Hepatocyte (in vitro differentiated cells): ENCODE data around the gene C1GALT1C1L. TPM values are rescaled to one million over a fixed set of nuclear protein-coding genes. Genes with fewer than 3 reads are reported as not detected.

Experiments
- DNase-seq: peaks from one replicate; pipeline ENCODE4 v3.0.0-alpha.2; 2016; ENCODE audit warnings: low spot score
- H2AFZ ChIP-seq: fragments of 200-600 bp; sonication (generic); 2 replicates; pipeline ENCODE4 v1.6.0; 2016; ENCODE audit warnings: antibody characterized with exemption, mild to moderate bottlenecking
- H3K27ac ChIP-seq: fragments of 200-600 bp; sonication (generic); 2 replicates; pipeline ENCODE4 v1.5.1; 2016; ENCODE audit warnings: mild to moderate bottlenecking
- H3K27me3 ChIP-seq: fragments of 200-600 bp; sonication (generic); 2 replicates; pipeline ENCODE4 v1.6.1; 2016
- H3K36me3 ChIP-seq: fragments of 200-600 bp; sonication (generic); replicated peaks from 2 replicates; pipeline ENCODE4 v1.5.1; 2016; ENCODE audit warnings: low read depth; ENCODE audit not compliant: insufficient read depth
- H3K4me1 ChIP-seq: fragments of 200-600 bp; sonication (generic); 2 replicates; pipeline ENCODE4 v1.5.1; 2016; ENCODE audit warnings: mild to moderate bottlenecking, moderate library complexity; ENCODE audit not compliant: insufficient read depth
- H3K4me2 ChIP-seq: fragments of 200-600 bp; sonication (generic); 2 replicates; pipeline ENCODE4 v1.6.0; 2016
- H3K4me3 ChIP-seq: fragments of 200-600 bp; sonication (generic); 2 replicates; pipeline ENCODE4 v1.5.1; 2016; ENCODE audit warnings: mild to moderate bottlenecking
- H3K79me2 ChIP-seq: fragments of 200-600 bp; sonication (generic); 2 replicates; pipeline ENCODE4 v1.6.0; 2017; ENCODE audit warnings: mild to moderate bottlenecking
- H3K9me2 ChIP-seq: fragments of 200-600 bp; sonication (generic); replicated peaks from 2 replicates; pipeline ENCODE4 v1.6.0; 2017; ENCODE audit warnings: mild to moderate bottlenecking; ENCODE audit not compliant: insufficient read depth
- H3K9me3 ChIP-seq: fragments of 200-600 bp; sonication (generic); 2 replicates; pipeline ENCODE4 v1.5.1; 2016; ENCODE audit warnings: low read depth, mild to moderate bottlenecking
- H4K20me1 ChIP-seq: fragments of 200-600 bp; sonication (generic); 2 replicates; pipeline ENCODE4 v1.6.0; 2016; ENCODE audit warnings: mild to moderate bottlenecking; ENCODE audit not compliant: insufficient read depth, poor library complexity, severe bottlenecking
- EZH2 ChIP-seq: fragments of 200-600 bp; sonication (generic); IDR thresholded peaks from 2 replicates; pipeline ENCODE4 v1.6.1; 2016; ENCODE audit warnings: antibody characterized with exemption, mild to moderate bottlenecking, borderline replicate concordance
- EZH2phosphoT487 ChIP-seq: fragments of 200-600 bp; sonication (generic); IDR thresholded peaks from one replicate; pipeline ENCODE4 v1.6.1; 2018; ENCODE audit warnings: antibody characterized with exemption, mild to moderate bottlenecking, low read depth, moderate library complexity; ENCODE audit not compliant: unreplicated experiment, severe bottlenecking
- WGBS: methylation state at CpG from one replicate; pipeline ENCODE4 v1.1.6; 2016; ENCODE audit warnings: low lambda C conversion rate; ENCODE audit errors: missing lambda C conversion rate; 5-methylcytosine and 5-hydroxymethylcytosine counted together
- polyA plus RNA-seq: library from polyadenylated mRNA; unstranded; fragments of >200 nt; fragmentation: Nextera tagmentation; extraction: Ambion mirVana; gene quantifications from 2 replicates; pipeline ENCODE4 v1.2.1, GENCODE V29; 2016
- total RNA-seq: library from RNA; depleted of rRNA; stranded (reverse); fragments of >200 nt; gene quantifications from 2 replicates; pipeline ENCODE4 v1.2.3, GENCODE V29; 2014
- TF ChIP-seq, protein P1 (sequence below): fragments of 200-600 bp; sonication (generic); IDR thresholded peaks from 2 replicates; pipeline ENCODE4 v1.5.1; 2016; ENCODE audit warnings: antibody characterized with exemption, mild to moderate bottlenecking; ENCODE audit not compliant: poor library complexity

C1GALT1C1L gene
- total RNA-seq (0.30 TPM in 1 of 2 replicates, not detected in the other), polyA plus RNA-seq (not detected in 2 replicates)

GRCh38 chr2:43676322-43677050 is at the start of gene C1GALT1C1L:
Gene C1GALT1C1L (minus strand): TSS chr2:43676429. CDS start chr2:43676322, 107 bp downstream.
- Histone ChIP-seq H3K36me3 (no peaks in the 10 kb centered on the region), H3K9me3 (no peaks in the 10 kb centered on the region), H3K9me2 (no peaks in the 10 kb centered on the region), H3K79me2 (no peaks in the 10 kb centered on the region), H4K20me1 (no peaks in the 10 kb centered on the region), H3K4me1 (no peaks in the 10 kb centered on the region), H3K4me2 (peak within 1 kb of the TSS; percentile 54), H3K27me3 (no peaks in the 10 kb centered on the region), H2AFZ (no peak within 1 kb of the TSS), H3K4me3 (no peak within 1 kb of the TSS), H3K27ac (no peak within 1 kb of the TSS)
- DNase-seq = peak; percentile 6
- TF ChIP-seq, protein P1, sequence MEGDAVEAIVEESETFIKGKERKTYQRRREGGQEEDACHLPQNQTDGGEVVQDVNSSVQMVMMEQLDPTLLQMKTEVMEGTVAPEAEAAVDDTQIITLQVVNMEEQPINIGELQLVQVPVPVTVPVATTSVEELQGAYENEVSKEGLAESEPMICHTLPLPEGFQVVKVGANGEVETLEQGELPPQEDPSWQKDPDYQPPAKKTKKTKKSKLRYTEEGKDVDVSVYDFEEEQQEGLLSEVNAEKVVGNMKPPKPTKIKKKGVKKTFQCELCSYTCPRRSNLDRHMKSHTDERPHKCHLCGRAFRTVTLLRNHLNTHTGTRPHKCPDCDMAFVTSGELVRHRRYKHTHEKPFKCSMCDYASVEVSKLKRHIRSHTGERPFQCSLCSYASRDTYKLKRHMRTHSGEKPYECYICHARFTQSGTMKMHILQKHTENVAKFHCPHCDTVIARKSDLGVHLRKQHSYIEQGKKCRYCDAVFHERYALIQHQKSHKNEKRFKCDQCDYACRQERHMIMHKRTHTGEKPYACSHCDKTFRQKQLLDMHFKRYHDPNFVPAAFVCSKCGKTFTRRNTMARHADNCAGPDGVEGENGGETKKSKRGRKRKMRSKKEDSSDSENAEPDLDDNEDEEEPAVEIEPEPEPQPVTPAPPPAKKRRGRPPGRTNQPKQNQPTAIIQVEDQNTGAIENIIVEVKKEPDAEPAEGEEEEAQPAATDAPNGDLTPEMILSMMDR = no peak
- no peak for TF ChIP-seq EZH2phosphoT487
- no peak for TF ChIP-seq EZH2
- WGBS = 81% methylated on average over 20 of the region's 27 CpGs

DNA sequence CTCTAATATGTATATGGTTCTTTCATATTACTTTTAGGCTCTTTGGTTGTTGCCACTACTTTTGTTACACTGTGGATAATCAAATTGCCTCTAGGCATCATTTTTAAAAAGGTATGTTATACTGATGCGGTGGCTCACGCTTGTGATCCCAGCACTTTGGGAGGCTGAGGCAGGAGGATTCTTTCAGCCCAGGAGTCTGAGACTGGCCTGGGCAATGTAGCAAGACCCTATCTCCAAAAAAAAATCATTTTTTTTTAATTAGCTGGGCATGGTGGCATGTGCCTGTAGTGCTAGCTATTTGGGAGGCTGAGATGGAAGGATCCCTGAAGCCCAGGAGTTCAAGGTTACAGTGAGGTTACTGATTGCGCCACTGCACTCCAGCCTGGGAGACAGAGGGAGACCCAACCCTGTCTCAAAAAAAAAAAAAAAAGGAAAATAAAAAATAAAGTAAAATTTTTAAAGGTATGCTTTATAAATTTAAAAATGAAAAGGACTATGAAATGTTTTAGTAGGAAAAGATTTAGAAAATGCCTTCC is 49.5 kb upstream of the C1GALT1C1L start:
- Histone ChIP-seq H3K4me3 (no peak overlapping the region), H3K4me2 (peak overlapping the region; percentile 70), H3K9me2 (no peaks in the 10 kb centered on the region), H2AFZ (no peak overlapping the region), H4K20me1 (no peaks in the 10 kb centered on the region), H3K79me2 (no peaks in the 10 kb centered on the region), H3K4me1 (peaks cover 10% of the 10 kb centered on the region), H3K27me3 (no peaks in the 10 kb centered on the region), H3K36me3 (no peaks in the 10 kb centered on the region), H3K9me3 (no peaks in the 10 kb centered on the region), H3K27ac (peak overlapping the region; percentile 55)
- no peak for DNase-seq
- TF ChIP-seq EZH2phosphoT487 (no peak), EZH2 (no peak)
- TF ChIP-seq, protein P1 = no peak
- 79% methylated on average over 3 of the region's 3 CpGs for WGBS

DNA sequence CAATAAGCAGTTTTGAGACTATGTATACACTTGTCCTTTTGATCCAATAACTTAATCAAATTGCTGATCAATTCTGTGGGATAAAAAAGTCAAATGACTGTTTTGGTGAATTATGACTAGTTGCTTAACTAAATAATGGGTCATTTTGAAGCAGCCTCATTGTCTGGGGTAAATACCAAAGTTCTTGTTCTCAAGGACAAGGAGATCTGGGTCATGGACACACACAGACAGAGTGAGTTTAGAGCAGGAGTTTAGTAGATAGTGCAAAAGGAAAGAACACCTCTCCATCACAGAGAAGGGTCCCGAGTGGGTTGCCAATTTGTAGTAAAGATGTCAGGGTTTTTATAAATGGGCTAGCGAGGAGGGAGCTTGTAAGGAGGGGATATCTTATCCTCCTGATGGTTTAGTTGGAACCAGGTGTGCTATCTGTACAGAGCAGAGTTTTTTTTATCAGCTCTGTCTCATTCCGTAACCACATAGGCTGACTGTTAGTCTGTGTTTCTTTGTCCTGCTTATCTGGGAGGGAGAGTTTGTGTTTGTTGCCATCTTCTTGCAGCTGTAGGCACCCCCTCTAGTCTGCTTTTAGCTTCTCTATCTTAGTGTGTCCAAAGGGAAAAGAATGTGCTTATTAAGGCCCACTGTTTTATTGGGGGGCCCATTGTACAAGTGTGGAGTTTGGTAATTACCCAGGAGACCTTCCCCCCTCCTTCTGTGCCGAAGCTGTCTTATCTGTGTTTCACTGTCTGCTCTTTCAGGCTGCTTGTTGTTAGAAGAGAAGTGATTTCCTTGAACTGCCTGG is 48.7 kb upstream of the C1GALT1C1L start:
- no peak overlapping the region for H3K4me3 ChIP-seq
- H3K4me1 ChIP-seq = peaks cover 10% of the 10 kb centered on the region
- no peaks in the 10 kb centered on the region for H4K20me1 ChIP-seq
- peak; percentile 12 for DNase-seq
- H3K9me3 ChIP-seq = no peaks in the 10 kb centered on the region
- no peaks in the 10 kb centered on the region for H3K27me3 ChIP-seq
- H3K36me3 ChIP-seq = no peaks in the 10 kb centered on the region
- TF ChIP-seq, protein P1 = no peak
- TF ChIP-seq EZH2 (no peak), EZH2phosphoT487 (no peak)
- peak overlapping the region; percentile 70 for H3K4me2 ChIP-seq
- H3K9me2 ChIP-seq = no peaks in the 10 kb centered on the region
- peak overlapping the region; percentile 39 for H2AFZ ChIP-seq
- H3K79me2 ChIP-seq = no peaks in the 10 kb centered on the region
- H3K27ac ChIP-seq = peak overlapping the region; percentile 55
- WGBS = 29% methylated on average over 4 of the region's 4 CpGs
